Gastrocnemius medialis (tissue), 4 donors: Measurements from ENCODE around the gene ARHGAP6.

ENCODE experiments used
- POLR2A ChIP-seq, 2 donors: fragments of 450-650 bp; IDR thresholded peaks; one replicate each; pipeline ENCODE4 v1.6.1; 2017; ENCODE audit warnings: antibody characterized with exemption in 2 of 2, mild to moderate bottlenecking in 2 of 2, moderate library complexity in 2 of 2
- TF ChIP-seq, protein P1 (sequence below), 5 experiments: fragments of 450-650 bp in 3 of 5; fragments of 200-600 bp in 2 of 5; sonication (generic) in 2 of 5; IDR thresholded peaks in 4 of 5; conservative IDR thresholded peaks in 1 of 5; 1 replicate in 4 of 5; 2 replicates in 1 of 5; pipeline ENCODE4 v1.5.1; 2016 to 2019; ENCODE audit warnings: antibody characterized with exemption in 5 of 5, mild to moderate bottlenecking in 3 of 5, moderate library complexity in 3 of 5

DNA sequence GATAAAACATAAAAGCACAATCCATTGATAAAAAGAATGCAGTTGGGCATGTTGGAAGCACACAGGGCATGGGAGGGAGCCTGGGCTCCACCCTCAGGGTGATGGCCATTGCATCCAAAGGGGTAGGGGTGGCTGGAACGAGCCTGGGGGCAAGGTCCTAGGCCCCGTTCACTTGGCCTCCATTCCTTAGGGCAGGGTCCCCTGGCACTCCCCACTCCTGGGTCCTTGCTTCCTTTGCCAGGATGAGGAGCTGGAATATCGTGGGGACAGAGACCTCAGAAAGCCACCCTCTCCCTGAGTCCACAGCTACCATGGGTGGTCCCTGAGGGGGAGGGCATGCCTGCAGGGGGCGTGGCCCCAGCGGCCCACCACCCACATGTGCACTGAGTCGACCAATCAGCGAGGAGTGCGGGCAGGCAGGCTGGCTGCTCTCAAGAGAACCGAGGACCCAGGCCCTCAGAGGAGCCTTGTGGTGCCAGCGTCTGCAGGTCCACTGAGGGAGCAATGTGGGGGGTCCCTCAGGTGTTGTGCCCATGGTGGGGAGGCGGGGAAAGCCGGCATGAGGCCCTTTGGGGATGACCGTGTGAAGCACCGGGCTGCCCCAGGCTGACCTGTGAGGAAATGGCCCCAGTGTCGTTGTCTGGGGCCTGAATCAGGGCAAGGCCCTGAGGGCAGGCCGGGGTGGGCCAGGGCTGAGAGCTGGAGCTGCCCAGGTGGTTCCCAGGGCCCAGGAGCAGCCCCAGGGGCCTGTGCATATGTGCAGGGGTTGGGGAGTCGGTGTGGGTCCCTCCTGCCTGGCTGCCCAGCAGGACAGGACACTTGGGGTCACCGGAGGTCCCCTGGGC is 451.2 kb downstream of the ARHGAP6 start:
- TF ChIP-seq, protein P1, sequence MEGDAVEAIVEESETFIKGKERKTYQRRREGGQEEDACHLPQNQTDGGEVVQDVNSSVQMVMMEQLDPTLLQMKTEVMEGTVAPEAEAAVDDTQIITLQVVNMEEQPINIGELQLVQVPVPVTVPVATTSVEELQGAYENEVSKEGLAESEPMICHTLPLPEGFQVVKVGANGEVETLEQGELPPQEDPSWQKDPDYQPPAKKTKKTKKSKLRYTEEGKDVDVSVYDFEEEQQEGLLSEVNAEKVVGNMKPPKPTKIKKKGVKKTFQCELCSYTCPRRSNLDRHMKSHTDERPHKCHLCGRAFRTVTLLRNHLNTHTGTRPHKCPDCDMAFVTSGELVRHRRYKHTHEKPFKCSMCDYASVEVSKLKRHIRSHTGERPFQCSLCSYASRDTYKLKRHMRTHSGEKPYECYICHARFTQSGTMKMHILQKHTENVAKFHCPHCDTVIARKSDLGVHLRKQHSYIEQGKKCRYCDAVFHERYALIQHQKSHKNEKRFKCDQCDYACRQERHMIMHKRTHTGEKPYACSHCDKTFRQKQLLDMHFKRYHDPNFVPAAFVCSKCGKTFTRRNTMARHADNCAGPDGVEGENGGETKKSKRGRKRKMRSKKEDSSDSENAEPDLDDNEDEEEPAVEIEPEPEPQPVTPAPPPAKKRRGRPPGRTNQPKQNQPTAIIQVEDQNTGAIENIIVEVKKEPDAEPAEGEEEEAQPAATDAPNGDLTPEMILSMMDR (IDR thresholded peaks at IDR 0.05 in 4 of 5, conservative IDR thresholded peaks at IDR 0.05 in 1 of 5) = no peak
- TF ChIP-seq POLR2A (IDR thresholded peaks at IDR 0.05) = no peak
